BE2C (cell line): Measurements from ENCODE around the gene RAB31.

Source experiments
- DNase-seq: peaks from one replicate; pipeline ENCODE4 v3.0.0-alpha.2; 2020
- H3K27me3 ChIP-seq: fragments of 250-450 bp; sonication (Bioruptor Pico); 2 replicates; pipeline ENCODE4 v1.5.1; 2020; ENCODE audit warnings: mild to moderate bottlenecking
- H3K36me3 ChIP-seq: fragments of 250-450 bp; sonication (Bioruptor Pico); 2 replicates; pipeline ENCODE4 v1.5.1; 2020; ENCODE audit warnings: mild to moderate bottlenecking
- H3K4me1 ChIP-seq: fragments of 250-450 bp; sonication (Bioruptor Pico); 2 replicates; pipeline ENCODE4 v1.5.1; 2020
- H3K4me3 ChIP-seq: 2 replicates; pipeline ENCODE4 v1.5.1; 2011; ENCODE audit warnings: low read depth, low read length
- H3K9me3 ChIP-seq: fragments of 250-450 bp; sonication (Bioruptor Pico); 2 replicates; pipeline ENCODE4 v1.5.1; 2020
- TF ChIP-seq, protein P1 (sequence below): IDR thresholded peaks from 2 replicates; pipeline ENCODE4 v1.5.1; 2012; ENCODE audit warnings: mild to moderate bottlenecking, low read depth, low read length

RAB31 gene

GRCh38 chr18:9714266-9715087 lies 6.4 kb downstream of the RAB31 start:
- DNase-seq = no peak
- Histone ChIP-seq H3K36me3 (no peaks in the 10 kb centered on the region), H3K27me3 (no peaks in the 10 kb centered on the region), H3K9me3 (no peaks in the 10 kb centered on the region), H3K4me1 (no peaks in the 10 kb centered on the region), H3K4me3 (no peak overlapping the region)
- TF ChIP-seq, protein P1, sequence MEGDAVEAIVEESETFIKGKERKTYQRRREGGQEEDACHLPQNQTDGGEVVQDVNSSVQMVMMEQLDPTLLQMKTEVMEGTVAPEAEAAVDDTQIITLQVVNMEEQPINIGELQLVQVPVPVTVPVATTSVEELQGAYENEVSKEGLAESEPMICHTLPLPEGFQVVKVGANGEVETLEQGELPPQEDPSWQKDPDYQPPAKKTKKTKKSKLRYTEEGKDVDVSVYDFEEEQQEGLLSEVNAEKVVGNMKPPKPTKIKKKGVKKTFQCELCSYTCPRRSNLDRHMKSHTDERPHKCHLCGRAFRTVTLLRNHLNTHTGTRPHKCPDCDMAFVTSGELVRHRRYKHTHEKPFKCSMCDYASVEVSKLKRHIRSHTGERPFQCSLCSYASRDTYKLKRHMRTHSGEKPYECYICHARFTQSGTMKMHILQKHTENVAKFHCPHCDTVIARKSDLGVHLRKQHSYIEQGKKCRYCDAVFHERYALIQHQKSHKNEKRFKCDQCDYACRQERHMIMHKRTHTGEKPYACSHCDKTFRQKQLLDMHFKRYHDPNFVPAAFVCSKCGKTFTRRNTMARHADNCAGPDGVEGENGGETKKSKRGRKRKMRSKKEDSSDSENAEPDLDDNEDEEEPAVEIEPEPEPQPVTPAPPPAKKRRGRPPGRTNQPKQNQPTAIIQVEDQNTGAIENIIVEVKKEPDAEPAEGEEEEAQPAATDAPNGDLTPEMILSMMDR = no peak

DNA sequence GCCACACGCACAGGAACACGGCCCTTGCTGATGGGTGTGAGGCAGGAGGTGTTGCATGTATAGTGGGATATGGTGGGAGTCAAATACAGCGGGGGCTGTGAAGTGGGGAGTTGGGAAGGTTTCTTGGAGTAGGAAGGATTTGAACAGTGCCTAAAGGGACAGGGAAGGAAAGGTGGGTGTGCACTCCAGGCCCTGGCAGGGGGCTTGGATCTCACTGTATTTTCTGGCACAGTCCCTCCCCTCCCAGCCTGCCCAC lies 6.9 kb downstream of the RAB31 start:
- no peak overlapping the region for H3K4me3 ChIP-seq
- no peaks in the 10 kb centered on the region for H3K27me3 ChIP-seq
- TF ChIP-seq, protein P1 = no peak
- H3K4me1 ChIP-seq = no peaks in the 10 kb centered on the region
- no peak for DNase-seq
- no peaks in the 10 kb centered on the region for H3K36me3 ChIP-seq
- H3K9me3 ChIP-seq = no peaks in the 10 kb centered on the region

DNA sequence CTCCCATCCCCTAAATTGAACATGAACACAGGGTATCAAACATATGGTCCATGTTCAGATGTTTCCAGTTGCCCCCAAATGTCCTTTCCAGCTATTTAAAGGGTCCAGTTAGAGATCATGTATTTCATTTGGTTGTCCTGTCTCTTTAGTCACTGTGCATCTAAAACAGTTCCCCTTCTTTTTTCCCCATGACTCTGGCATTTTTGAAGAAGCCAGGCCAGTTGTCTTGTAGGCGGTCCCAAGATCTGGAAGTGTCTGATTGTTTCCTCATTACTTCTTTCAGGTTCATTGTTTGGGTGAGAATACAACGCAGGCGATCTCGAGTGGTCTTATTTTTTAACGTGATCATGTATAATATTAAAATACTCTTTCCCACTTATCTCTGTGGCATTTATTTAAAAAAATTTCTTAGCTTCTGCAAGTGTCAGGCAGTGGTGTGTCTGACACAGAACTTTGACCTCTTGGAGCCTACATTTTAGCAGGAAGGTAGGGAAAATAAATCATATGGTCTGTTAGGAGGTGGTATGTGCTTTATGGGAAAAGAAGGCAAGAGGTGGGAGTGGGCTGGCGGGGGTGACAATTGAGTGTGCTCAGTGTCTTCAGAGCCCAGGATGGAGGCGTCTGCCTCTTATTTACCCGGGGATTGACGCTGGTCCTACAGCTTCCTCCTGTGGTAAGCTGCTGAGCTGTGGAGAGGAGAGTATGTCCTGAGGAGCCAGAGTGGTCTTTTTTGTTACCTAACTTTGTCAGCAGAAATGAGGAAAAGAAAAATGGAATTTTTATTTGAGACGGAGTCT lies 8.1 kb downstream of the RAB31 start:
- Histone ChIP-seq H3K36me3 (no peaks in the 10 kb centered on the region), H3K9me3 (no peaks in the 10 kb centered on the region), H3K27me3 (no peaks in the 10 kb centered on the region), H3K4me3 (no peak overlapping the region), H3K4me1 (no peaks in the 10 kb centered on the region)
- no peak for DNase-seq
- TF ChIP-seq, protein P1 = no peak

DNA sequence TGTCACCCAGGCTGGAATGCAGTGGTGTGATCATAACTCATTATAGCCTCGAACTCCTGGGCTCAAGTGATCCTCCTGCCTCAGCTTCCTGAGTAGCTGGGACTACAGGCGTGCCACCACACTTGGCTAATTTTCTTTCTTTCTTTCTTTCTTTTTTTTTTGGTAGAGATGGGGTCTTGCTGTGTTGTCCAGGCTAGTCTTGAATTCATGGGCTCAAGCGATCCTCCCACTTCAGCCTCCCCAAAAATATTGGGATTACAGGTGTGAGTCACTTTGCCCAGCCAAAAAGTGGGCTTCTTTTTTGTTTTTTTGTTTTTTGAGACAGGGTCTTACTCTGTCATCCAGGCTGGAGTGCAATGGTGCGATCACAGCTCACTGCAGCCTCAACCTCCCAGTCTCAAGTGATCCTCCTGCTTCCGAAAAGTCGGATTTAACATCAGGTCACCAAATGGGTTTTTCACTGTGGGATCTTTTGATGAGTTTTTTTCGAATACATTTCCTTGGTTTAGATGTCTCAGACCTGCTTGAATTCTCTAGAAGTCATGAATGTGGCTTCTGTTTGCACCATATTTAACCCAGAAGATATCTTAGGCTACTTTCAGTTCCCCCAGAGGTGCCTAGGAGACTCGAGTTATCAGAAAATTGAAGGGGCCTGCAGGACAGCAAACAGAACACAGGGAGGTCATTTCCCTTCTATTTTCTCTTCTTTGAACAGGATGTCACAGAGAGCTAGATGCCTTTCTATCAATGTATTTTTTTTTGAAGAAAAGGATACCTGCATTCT lies 8.9 kb downstream of the RAB31 start:
- Histone ChIP-seq H3K9me3 (no peaks in the 10 kb centered on the region), H3K36me3 (no peaks in the 10 kb centered on the region), H3K27me3 (no peaks in the 10 kb centered on the region), H3K4me1 (no peaks in the 10 kb centered on the region), H3K4me3 (no peak overlapping the region)
- TF ChIP-seq, protein P1 = no peak
- DNase-seq = no peak

DNA sequence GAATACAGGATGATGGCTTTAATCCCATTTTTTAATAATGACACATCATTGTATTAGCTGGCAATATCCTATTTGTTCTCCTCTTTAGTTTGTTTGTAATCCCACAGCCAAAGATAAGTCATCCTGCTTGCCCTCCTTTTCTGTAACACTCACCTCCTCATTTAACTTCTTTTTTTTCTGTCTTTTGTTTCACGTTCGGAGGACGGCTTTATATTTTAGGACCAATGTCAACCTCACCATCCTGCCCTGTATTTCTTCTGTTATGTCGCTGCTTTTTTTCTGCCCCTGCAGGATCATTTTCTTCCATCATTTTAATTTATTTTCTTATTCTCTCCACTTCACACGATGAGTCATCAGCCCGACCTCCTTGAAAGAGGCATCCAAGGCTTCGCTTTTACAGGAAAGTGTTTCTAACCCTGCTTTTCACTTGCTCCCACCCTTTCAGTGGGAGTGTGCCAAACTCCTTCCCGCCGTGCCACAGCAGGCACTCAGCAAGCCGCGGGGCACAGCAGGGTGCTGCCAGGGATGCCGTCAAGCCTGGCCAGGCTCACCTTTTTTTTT lies 11.4 kb downstream of the RAB31 start:
- Histone ChIP-seq H3K36me3 (no peaks in the 10 kb centered on the region), H3K9me3 (no peaks in the 10 kb centered on the region), H3K4me1 (no peaks in the 10 kb centered on the region), H3K27me3 (no peaks in the 10 kb centered on the region), H3K4me3 (no peak overlapping the region)
- no peak for DNase-seq
- TF ChIP-seq, protein P1 = no peak
